GM12872 (cell line): ENCODE results near the gene MTHFS.

Experiments
- TF ChIP-seq, protein P1 (sequence below): IDR thresholded peaks from 3 replicates; pipeline ENCODE4 v1.5.1; 2011; ENCODE audit warnings: low read depth, mild to moderate bottlenecking, low read length, moderate library complexity; ENCODE audit not compliant: insufficient read depth

MTHFS gene

DNA sequence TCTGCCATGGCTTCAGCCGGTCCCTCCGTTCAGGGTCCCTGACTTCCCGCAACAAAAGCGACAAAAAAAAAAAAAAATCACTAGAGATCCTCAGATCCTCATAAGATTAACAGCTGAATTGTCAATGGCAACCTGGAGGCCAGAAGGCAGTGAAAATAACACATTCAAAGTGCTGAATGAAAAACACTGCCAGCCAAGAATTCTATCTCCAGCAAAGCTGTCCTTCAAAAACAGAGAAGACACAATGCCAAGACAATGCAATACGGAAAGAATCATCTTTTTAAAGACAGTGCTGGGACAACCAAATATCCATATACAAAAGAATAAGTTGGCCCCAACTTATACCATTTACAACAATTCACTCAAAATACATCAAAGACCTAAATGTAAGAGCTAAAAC is 21.6 kb downstream of the MTHFS start:
- TF ChIP-seq, protein P1, sequence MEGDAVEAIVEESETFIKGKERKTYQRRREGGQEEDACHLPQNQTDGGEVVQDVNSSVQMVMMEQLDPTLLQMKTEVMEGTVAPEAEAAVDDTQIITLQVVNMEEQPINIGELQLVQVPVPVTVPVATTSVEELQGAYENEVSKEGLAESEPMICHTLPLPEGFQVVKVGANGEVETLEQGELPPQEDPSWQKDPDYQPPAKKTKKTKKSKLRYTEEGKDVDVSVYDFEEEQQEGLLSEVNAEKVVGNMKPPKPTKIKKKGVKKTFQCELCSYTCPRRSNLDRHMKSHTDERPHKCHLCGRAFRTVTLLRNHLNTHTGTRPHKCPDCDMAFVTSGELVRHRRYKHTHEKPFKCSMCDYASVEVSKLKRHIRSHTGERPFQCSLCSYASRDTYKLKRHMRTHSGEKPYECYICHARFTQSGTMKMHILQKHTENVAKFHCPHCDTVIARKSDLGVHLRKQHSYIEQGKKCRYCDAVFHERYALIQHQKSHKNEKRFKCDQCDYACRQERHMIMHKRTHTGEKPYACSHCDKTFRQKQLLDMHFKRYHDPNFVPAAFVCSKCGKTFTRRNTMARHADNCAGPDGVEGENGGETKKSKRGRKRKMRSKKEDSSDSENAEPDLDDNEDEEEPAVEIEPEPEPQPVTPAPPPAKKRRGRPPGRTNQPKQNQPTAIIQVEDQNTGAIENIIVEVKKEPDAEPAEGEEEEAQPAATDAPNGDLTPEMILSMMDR, result no peak

DNA sequence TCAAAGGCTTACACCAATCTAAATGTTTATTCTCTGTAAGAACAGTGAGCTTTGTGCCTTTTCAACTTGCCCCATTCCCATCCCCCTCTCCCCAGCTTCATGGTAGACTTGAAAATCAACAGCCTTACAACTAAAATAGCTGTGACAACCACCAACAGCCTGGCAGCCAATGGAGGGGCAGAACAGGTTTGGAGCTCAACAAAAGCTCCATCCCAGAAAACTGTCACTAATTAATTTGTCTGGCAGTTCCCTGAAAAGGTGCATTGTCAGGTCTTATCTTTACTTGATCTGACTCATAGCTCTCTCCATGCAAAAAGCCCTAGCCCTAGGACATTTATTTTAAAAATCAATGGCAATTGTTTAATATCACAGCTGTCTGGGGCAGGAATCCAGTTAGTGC is 22.6 kb downstream of the MTHFS start:
- TF ChIP-seq, protein P1, result no peak

DNA sequence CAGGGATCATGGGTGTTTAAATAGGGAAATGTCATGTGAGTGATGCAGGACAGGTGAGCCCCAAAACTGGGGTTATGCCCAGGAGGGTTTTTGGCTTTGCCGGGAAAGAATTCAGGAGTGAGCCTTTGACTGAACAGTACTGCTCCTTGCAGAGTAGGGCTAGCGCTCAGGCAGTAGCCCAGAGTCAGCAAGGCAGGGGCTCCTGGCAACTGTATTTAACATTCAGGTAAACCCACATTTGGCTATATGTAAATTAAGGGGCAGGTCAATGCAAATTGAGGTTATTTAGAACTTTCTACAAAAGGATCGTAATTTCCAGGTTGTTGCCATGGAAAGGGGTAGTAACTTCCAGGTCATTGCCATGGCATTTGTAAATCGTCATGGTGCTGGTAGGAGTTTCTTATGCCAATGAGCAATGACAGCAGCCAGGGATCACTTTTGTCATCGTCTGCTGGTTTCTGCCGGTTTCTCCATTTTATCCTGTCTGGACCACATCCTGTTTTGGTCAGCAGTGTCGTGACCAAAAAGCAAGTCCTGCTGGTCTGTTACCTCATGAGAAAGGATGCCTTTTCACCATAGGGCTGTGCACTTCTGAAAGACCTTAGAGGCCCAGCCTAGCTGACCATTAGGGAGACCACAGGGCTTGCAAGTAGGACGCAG is 24.3 kb downstream of the MTHFS start:
- TF ChIP-seq, protein P1, result no peak

DNA sequence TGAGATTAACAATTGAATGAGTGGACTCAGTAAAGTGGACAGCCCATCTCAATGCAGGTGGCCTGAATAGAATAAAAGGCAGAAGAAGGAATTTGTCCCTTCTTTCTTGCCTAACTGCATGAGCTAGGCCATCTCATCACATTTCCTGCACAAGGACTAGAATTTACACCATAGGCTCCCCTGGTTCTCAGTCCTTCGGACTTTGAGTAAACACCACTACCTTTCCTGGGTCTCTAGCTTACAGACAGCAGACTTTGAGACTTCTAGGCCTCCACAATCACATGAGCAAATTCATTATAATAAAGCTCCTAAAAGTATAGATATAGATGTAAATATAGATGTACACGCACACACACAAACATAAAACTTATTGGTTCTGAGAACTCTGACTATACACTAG is 28.3 kb downstream of the MTHFS start:
- TF ChIP-seq, protein P1, result no peak

DNA sequence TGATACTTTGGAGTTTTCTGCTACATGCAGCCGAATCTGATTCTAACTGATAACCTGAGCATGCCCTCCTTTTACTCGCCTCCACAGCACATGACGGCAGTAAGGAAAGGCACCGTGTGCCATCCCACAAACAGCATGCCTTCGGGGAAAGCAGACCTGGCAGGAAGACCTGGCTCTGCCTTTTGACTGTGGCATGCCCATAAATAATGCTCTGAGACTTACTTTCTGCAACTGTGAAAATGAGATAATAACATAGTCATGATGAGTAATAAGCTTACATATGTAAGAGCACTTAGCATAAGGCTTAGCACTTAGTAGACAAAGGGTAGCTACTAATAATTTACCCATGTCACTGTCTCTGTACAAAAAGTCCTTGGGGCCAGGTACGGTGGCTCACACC is 32.9 kb downstream of the MTHFS start:
- TF ChIP-seq, protein P1, result no peak

DNA sequence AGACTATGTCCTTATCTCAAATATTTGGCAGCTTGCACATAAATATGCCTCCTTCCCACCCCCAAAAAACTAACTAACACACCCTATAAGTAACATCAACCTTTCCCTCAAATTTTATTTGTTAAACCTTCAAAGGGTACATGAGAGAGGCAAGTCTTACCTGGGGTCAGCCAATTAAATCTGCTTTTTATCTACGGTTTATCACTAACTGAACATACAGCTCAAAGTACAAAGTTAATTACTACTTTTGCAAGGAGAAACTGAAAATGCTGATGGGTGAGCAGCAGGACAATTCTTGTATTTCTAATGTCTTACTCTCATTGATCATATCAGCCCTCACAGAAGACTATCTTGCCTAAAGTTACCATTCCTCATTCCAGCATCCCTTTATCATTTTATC is 34.6 kb downstream of the MTHFS start:
- TF ChIP-seq, protein P1, result no peak

DNA sequence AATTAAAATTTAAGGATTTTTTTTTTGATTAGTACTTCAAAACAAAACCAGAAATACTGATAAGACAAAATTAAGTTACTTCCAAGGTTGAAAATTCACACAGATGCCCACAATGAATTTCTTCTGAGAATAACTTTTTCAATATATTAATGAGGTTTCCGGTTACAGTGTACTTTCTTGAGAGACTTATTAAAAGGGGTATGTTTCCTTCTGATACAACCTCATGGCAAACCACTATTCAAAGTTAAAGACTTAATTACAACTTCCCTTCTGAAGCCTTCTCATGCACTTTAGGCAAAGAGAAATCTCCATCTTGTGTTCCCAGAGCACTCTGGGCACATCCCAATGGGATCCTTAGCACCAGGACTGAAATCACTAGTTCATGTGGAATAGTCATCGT is 36.2 kb downstream of the MTHFS start:
- TF ChIP-seq, protein P1, result no peak

DNA sequence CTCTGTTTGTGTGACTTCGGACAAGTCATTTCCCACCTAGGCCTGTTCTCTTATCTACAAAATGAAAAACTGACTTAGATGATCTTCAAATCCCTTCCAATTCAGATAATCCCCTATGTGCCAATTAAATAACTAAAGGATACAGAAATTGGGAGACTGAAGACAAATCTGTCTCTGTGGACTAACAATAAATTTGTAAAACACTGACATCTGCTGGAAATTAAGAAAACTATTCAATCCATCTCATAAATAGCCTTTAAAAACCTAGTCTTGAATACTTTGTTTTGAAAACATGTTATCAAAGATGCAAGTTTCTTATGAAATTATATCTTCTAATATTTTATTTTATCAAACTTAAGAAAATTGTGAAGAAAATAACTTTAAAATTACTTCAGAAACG is 38.3 kb downstream of the MTHFS start:
- TF ChIP-seq, protein P1, result no peak
